ENCODE measurements around the gene TTC39C.

- TF ChIP-seq POLR2AphosphoS5 (IDR thresholded peaks at IDR 0.05; ENCODE audit: low read depth, low read length) (no peak), POLR2A (IDR thresholded peaks at IDR 0.05; ENCODE audit: low read depth, low read length) (no peak), TAF1 (IDR thresholded peaks at IDR 0.05; ENCODE audit: borderline replicate concordance, low read depth, low read length) (no peak)
These were observed 3.2 kb upstream of the TTC39C start for GRCh38 chr18:24011123-24011917.

All from GM12892 (cell line).